ENCODE results near the gene RBM26.

DNA sequence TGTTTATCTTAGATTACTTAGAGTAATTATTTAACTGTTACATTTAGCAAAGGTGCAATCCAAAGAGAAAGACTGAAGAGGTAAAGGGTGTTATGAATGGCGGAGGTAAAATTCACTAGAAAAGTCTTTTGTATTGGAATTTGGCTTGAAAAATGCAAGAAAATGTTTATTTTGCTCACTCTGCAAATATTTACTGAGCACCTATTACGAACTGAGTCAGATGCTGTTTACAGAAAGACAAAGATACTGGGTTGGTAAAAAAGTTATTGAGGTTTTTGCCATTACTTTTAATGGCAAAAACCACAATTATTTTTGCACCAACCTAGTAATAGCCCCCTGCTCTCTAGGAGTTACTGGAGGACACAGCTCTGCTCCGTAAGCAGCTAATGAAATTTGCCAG lies 135.2 kb downstream of the RBM26 start:
- TF ChIP-seq CTCF (IDR thresholded peaks at IDR 0.05; ENCODE audit: poor library complexity), result no peak
- no peak for TF ChIP-seq EZH2 (IDR thresholded peaks at IDR 0.05; ENCODE audit: borderline replicate concordance)
- no peak for TF ChIP-seq EZH2phosphoT487 (IDR thresholded peaks at IDR 0.05; ENCODE audit: low read depth, severe bottlenecking, unreplicated experiment)
